Activated T-helper 9 cell treated with anti-CD3 and anti-CD28 coated beads, Interleukin-2, amount 50 U/mL, for 16 hours (primary cell): ENCODE measurements around the gene PRKAG2.
"Not testable (repeated sequence)": the region's sequence is repeated elsewhere in the genome, so short reads cannot be mapped to it uniquely, and the experiment has no call there.

Source experiments
- DNase-seq: peaks from one replicate; pipeline ENCODE4 v3.0.0-alpha.2; 2020; ENCODE audit warnings: low read depth

PRKAG2 gene

DNA sequence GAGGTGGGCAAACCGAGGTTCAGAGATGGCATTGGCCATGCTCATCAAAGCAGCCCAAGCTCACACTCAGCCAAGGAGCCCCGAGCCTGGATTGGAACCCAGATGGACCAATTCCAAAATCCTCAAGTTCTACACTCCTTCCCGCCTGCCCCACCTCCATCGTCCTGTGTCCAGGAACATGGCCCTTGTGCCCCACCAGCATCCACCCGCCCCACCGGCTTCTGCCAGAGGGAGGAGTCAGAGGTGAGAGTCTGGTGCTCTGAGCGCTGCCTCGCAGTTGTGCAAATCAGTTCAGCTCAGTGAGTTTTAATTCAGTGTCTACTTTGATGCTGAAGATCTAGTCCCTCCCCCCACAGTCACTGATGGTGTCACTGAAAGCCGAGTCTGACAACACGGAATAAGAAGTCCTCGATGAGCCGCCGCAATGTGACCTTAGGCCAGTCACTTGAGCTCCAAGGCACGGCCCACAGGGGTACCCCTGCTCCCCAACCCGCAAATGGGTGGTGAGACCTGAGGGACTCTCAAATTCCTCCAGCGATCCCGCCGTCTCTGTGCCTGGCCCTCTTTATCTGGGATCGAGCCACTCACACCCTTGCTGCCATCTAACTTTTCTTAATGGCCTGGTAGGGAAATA lies 26.3 kb downstream of the PRKAG2 start:
- no peak for DNase-seq

DNA sequence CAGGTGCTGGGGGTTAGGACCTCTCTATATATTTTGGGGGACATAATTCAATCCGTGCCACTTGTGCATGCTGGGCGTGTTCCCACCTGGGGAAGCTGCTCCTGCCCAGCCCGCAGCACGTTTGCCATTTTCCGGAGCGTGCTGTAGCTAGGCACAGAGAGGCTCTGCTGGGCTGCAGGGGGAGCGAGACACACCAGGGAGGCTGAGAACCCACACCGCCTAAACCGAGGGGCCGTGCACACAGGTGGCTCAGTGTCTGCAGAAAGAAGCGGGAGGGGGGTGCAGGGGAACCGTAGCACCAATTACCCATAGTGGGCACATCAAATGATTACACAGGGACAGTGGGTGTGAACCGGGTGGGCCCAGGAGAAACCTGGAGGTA lies 27.0 kb downstream of the PRKAG2 start:
- no peak for DNase-seq

DNA sequence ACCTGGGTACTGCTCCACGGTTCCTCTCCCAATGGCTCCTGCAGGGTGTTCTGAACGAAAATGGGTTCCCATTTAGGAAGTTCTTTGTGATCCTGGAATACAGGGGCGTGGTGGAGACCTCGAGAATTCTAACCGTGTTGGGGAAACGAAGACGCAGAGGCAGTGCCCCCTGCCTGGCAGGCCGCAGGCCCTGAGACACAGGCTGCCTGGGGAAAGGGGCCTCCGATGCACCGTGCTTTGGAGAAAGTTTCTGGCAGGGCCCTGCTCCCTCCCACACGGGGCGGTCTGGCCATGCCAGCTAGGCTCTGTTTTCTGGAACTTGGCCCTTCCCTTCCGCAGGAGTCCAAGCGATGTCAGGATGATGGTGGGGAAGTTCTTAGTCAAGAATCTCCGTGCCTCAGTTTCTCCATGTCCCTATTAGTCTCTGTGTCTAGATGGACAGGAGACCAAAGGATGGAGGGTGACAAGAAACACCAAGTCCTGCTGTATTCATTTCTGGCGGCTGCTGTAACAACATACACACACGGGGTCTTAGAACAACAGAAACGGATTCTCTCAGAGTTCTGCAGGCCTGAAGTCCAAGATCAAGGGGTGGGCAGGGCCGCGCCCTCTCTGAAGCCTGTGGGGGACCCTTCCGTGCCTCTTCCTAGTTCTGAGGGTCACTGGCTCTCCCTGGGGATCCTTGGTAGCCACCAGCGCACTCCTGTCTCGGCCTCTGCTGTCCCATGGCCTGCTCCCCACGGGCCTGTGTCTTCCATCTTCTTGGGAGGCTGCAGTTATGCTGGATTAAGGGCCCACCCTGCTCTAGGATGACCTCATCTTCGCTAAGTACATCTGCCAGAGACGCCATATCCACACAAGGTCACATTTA lies 27.7 kb downstream of the PRKAG2 start:
- no peak for DNase-seq

DNA sequence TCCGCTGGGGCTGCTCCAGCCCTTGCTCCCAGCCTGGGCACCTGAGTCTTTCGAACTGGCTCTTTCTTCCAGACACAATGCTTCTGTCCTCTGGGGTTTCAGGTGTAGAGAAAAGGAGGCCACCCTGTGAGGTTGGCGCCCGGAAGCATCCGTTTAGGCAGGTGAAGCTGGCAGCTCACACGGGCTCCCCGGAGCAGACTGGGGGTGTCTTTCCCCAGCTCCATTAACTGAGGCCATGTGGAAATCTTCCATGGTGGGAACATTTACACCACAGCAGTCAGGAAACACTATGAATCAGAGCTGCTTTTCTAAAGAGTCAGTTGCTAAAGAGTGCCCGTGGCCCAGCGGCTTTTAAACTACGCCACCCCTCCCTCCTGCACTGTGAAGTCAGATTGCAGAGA lies 29.2 kb downstream of the PRKAG2 start:
- no peak for DNase-seq

DNA sequence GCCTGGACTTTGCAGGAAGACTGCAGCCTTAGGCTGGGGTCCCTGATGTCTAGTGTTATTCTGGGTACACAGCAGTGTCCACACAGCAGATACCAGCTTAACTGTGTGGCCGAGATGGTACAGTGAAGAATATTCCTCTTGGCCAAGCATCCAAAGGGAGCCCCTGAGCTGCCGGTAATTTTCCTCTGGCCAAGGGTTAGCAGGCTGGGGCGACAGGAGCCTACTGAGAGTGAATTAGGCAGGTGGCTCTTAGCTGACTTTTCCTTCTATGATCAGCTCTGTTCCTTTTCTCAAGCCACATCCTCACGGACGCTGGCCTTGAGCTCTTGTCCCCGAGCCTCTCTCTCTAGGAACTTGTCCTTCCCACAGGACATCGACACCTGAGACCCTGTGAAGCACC lies 29.8 kb downstream of the PRKAG2 start:
- no peak for DNase-seq

DNA sequence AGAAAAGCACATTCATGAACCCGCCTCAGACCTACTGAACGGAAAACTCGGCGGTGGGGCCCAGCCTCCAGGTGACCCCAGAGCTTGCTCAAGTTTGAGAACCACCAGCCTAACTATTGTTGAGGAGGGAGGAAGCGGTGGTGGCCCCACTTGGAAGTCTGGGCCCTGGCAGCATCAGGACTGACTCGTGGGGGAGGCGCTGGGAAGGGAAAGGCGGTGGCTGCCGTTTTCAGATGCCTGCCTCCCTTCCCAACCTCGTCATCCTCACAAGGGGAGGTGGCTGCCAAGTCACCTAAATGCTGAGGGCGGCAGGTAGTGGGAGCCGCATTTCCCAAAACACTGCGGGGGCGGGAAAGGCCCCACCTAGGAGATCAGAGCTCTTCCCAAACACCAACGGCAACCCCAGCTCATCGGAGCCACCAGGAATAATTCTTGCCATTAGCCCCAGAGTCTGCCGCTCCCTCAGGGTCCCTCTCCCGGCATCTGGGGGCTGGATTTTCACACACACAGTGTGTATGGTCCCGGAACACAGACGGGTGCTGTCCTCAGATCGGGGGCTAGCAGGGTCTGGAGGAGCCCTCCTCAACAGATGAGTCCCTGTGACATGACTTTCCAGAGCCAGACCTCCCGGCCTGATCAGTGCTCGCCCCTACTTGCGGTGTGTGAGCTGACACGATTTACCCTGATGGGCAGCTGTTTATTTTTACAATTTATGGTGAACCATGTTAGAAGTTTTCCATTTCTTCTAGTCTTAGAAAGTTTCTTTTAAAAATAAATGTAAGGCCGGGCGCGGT lies 31.3 kb downstream of the PRKAG2 start:
- DNase-seq: no peak

DNA sequence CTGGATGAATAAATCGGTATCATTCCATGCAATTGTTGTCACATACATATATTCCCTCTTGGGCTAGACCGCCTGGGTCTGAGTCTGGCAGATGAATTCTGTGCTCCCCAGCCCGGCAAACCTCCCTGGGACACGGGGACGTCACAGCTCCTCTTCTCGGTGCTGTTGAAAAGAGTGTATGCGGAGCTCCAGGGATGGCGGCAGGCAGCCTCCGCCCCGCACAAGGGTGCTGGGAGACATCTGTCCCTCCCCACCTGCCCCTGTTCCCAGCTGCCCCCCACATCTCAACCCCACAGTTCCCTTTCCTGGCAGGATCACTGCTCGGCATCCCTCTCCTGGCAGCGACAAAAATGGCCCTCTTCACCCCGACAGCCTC lies 32.1 kb downstream of the PRKAG2 start:
- DNase-seq: no peak

DNA sequence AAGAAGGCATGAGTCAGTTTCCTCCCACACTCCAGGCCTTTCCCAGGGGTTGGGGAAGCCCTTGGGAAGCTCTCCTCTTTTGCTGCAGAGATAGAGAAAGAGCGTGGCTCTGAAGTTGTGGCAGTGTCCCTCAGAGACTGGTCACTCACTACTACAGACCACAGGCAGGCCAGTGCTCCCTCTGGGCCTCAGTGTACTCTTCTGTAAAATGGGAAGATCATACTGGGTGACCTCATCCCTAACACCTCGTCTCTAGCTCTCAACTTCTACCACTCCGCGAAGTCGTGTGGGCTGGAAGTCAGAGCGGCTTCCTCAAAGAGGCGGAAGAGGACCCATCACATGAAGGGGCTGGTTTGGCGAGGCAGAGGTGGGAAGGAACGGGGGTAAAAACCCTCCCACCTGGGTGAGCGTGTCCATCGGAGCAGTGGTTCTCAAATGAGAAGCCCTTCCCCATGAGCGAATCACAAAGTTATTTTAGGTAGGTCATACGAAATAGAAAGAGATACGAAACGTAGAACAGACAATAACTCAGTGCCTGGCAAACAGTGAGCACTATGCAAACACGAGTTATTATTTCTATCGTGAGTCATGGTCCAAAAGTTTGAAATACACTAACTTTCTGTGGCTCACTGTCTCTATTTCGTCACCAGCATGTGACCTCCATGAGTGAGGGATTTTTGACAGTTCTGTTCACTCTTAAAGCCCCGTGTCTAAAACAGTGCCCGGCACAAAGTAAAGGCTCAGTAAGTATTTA lies 32.7 kb downstream of the PRKAG2 start:
- DNase-seq: no peak

DNA sequence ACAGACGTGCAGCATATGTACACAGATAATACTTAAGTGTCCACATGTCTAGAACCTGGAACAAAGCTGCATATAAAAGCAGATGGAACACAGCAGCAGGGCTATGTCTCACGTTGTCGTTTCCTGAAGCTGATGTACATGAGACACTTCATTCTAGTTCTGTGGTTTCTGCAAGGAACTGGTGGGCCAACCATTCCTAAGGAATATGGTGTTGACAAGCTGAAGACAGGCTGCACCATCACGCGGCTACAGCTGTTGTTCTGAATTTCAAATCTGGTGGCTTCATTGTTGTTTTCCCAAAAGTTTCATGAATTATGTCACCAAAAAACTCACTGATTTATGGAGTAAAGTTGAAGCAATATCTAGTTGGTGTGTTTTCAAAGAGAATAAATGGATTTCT lies 33.7 kb downstream of the PRKAG2 start:
- no peak for DNase-seq

DNA sequence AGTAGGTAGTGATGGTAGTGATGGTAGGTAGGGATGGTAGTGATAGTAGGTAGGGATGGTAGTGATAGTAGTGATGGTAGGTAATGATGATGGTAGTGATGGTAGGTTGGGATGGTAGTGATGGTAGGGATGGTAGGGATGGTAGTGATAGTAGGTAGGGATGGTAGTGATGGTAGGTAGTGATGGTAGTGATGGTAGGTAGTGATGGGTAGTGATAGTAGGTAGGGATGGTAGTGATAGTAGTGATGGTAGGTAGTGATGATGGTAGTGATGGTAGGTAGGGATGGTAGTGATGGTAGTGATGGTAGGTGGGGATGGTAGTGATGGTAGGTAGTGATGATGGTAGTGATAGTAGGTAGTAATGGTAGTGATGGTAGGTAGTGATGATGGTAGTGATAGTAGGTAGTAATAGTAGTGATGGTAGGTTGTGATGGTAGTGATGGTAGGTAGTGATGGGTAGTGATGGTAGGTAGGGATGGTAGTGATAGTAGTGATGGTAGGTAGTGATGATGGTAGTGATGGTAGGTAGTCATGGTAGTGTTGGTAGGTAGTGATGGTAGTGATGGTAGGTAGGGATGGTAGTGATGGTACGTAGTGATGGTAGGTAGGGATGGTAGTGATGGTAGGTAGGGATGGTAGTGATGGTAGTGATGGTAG lies 35.4 kb downstream of the PRKAG2 start:
- DNase-seq: not testable (repeated sequence)

DNA sequence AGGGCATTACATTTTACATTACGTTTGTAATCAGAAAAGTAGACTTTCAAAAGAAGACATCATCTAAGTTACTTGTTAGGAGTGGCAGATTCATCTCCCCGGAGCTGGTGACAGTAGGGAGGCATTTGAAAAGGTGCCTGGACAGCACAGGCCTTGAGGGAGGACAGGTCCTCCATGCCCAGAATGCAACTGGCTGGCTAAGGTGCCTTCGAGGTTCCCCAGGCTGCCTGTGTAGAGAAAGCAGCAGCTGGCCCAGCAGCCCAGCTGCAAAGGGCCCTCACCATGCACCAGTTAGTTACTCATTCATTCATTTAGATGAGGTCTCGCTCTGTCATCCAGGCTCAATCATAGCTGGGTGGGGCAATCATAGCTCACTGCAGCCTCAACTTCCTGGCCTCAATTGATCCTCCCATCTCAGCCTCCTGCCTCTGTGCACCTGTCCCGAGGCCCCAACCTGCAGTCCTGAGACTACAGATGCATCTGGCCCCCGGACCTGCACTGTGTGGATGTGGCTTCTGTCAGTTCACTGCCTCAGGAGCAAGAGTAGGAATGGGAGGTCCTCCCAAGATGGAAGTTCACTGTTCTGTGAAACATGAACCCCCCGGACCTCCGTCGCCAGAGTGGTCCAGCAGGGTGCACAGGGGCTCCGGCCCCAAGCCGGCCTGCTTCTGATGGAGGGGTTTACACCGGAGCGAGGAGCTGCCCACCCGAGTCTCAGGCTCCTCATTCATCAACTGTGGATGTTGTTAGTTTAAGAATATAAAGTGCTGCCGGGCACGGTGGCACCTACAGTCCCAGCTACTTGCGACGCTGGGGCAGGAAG lies 36.6 kb downstream of the PRKAG2 start:
- no peak for DNase-seq

DNA sequence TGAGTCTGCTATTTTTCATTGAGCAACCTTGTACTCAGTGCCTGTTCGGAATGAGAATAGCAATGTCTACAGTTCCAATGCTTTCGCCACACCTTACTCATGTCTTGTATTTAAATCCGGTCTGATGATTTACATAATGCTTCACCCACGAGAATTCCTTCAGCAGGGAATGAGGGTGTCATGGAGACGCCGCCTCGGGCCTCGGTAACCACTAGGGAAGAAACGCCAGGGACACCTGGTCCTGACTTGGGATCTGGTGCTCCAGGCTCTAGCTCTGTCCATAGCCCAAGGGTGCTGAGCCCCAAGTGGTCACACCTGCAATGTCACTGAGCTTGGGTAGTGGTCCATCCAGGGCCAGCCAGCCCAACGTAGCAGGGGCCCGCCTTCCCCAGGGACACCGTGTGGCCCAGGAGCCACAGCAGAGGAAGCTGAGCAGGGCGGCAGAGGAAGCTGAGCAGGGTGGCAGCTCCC lies 37.4 kb downstream of the PRKAG2 start:
- DNase-seq: no peak

DNA sequence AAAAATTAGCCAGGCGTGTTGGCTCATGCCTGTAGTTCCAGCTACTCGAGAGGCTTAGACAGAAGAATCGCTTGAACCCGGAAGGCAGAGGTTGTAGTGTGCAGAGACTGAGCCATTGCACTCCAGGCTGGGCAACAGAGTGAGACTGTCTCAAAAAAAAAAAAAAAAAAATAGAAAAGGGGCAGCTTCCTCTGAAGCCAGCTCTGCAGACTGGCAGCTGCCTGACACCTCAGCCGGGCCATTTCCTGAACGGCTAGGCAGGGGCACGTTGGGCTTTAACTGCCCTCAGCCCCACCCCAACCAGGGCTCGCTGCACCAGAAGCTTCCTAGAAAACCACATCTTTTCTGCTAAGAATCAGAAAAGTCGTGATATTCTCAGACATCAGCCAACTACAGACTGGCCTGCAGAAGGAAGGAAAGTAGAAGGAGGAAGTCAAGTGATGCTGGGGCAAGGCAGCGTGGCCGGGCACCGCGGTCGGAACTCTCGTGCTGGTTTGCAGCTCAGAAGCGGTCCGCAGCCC lies 38.0 kb downstream of the PRKAG2 start:
- no peak for DNase-seq

DNA sequence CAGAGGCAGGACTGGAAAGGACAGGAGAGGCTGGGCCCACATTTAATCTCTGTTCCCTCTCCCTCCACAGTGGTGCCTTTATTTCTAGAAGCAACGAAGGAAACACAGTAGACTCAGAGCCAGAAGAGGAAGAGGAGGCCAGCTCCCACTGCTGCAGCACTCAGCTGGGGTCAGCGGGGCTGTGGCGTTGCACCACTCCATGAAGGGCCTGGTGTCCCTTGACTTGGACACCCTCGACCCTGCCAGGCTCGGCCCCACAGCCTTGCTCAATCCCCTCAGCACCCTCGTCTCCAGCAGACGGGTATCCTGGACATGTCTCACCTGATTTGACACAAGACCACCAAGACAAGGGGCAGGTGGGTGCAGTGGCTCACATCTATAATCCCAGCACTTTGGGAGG lies 38.8 kb downstream of the PRKAG2 start:
- DNase-seq: no peak

DNA sequence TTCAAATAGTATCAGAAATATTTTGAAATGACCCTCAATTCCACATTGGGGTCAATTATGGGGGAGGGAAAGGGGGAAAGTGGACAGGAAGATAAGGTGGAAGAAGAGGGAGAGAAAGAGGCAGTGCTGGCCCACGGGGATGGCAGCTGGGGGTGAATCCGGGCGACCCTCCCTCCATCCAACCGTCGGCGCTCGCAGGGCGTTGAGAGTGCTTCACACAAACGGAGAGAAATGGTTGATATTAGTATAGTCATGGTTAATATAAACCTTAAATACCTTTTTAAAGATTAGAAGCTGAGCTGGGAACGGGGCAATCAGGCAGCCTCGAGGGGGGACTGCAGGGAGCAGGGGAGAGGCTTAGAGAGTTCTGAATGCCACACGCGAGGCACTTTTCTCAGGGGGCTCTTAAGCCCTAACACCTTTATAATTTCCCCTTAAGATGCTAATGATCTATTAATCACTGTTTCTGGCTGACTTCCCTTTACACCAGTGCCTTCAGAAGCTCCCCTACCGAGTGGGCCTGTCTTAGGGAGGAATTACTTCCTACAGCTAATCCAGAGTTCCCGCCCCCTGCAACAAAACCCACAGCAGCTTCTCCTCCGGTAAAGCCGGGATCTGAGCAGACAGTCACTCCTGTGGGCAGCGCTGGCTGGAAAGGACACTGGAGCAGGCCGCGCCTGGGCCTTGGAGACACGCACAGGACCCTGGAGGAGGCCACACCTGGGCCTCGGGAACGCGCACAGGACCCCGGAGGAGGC lies 39.5 kb downstream of the PRKAG2 start:
- no peak for DNase-seq

DNA sequence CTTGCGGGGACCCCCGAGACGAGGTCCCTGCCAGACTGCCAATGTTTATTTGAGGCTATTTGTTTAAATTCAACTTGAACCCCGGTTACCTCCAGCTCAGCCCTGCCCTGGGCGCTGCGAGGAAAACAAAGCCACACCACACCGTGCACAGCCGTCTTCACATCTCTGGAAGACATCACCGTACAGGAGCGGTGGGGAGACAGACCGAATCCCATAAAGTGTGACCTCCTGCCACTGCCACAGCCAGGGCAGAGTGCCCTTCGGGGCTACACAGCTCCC lies 40.0 kb downstream of the PRKAG2 start:
- no peak for DNase-seq

DNA sequence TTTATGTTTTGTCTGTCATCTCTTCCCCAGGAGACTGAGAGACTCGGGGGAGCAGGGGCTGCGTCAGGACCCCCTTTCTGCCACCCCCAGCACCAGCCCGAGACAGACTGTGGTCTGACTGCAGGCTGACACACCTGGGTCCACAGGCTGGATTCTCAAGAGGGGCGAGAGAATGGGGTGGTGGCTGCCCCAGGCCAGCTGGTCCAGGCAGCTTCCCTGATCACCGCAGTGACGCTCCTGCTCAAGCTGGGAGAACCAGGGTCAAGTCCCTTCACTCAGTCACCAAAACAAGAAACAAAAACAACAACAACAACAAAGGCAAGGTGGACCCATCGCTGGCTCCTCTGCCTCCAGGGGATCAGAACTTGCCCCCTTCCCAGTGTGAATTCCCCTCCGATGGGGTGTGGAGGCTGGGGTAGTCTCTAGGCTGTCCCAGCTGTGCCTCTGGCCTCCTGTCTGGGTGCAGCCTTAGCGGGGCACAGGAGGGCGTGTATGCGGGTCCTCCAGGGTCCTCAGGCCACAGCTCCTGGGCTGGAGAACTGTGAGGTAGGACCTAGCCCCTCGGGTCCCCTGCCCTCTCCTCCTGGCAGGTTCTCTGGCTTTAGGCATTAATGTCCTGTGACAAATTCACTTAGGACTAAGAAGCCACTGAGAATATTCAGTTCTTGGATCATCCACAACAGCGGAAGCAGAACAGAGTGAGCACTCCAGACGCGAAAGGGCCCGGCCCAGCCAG lies 40.6 kb downstream of the PRKAG2 start:
- no peak for DNase-seq

DNA sequence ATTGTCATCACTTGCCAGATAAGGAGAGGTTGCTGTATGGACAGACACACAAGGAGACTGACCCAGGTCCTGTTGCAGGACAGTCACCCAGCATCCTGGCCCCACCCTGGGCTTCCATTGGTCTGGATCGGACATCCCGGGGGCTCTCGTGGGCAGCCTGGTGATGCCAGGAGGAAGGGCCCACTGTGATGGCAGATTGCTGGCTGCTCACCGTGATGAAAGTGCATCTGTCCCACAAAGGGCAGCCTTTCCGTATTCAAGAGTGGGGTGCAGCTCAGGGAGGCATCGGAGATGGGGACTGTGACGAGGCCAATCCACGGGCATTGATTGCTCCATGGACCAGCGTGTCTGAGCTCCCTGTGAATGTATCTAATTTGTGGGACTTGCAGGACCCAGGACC lies 41.3 kb downstream of the PRKAG2 start:
- no peak for DNase-seq
